Neural cell (in vitro differentiated cells): Measurements from ENCODE around the gene CHTF18. TPM values are rescaled to one million over a fixed set of nuclear protein-coding genes. Genes with fewer than 3 reads are reported as not detected.

ENCODE experiments used
- H2AFZ ChIP-seq: fragments of 200-600, 300-800 bp; sonication (generic), shearing (Covaris generic); 2 replicates; pipeline ENCODE4 v1.6.0; 2014; ENCODE audit warnings: low read depth, mild to moderate bottlenecking, antibody characterized with exemption, low read length, moderate library complexity
- H3F3A ChIP-seq: fragments of 200-600 bp; shearing (Covaris generic); 2 replicates; pipeline ENCODE4 v1.6.1; 2016; ENCODE audit warnings: mild to moderate bottlenecking, moderate library complexity, mixed read lengths, antibody characterized with exemption, low read length; ENCODE audit not compliant: insufficient read depth, poor library complexity, severe bottlenecking
- H3K27ac ChIP-seq: fragments of 200-600, 300-800 bp; sonication (generic), shearing (Covaris generic); 2 replicates; pipeline ENCODE4 v1.5.1; 2014; ENCODE audit warnings: mild to moderate bottlenecking, low read length, moderate library complexity
- H3K27me3 ChIP-seq: fragments of 300-800, 200-600 bp; sonication (generic), shearing (Covaris generic); 2 replicates; pipeline ENCODE4 v1.6.0; 2014; ENCODE audit warnings: mild to moderate bottlenecking, low read depth, low read length, moderate library complexity; ENCODE audit not compliant: insufficient read depth
- H3K36me3 ChIP-seq: fragments of 300-800, 200-600 bp; sonication (generic), shearing (Covaris generic); 2 replicates; pipeline ENCODE4 v1.5.1; 2014; ENCODE audit warnings: mild to moderate bottlenecking, antibody characterized with exemption, low read length, moderate library complexity; ENCODE audit not compliant: insufficient read depth
- H3K4me2 ChIP-seq: fragments of 300-800, 200-600 bp; sonication (generic), shearing (Covaris generic); 2 replicates; pipeline ENCODE4 v1.6.0; 2014; ENCODE audit warnings: mild to moderate bottlenecking, low read length
- H3K4me3 ChIP-seq: fragments of 300-800, 200-600 bp; sonication (generic), shearing (Covaris generic); 2 replicates; pipeline ENCODE4 v1.5.1; 2014; ENCODE audit warnings: mild to moderate bottlenecking, low read length, moderate library complexity
- H3K79me2 ChIP-seq: fragments of 200-600 bp; shearing (Covaris generic); replicated peaks from 2 replicates; pipeline ENCODE4 v1.6.0; 2014; ENCODE audit warnings: mild to moderate bottlenecking, low read length, moderate library complexity; ENCODE audit not compliant: insufficient read depth
- H3K9ac ChIP-seq: fragments of 300-800, 200-600 bp; sonication (generic), shearing (Covaris generic); 2 replicates; pipeline ENCODE4 v1.6.1; 2016; ENCODE audit warnings: mild to moderate bottlenecking, low read length, mixed read lengths
- H3K9me2 ChIP-seq: fragments of 200-600 bp; shearing (Covaris generic); 2 replicates; pipeline ENCODE4 v1.6.1; 2016; ENCODE audit warnings: mild to moderate bottlenecking, low read length, mixed read lengths; ENCODE audit not compliant: insufficient read depth
- H3K9me3 ChIP-seq: fragments of 200-600, 300-800 bp; sonication (generic), shearing (Covaris generic); 2 replicates; pipeline ENCODE4 v1.6.1; 2016; ENCODE audit warnings: mild to moderate bottlenecking, mixed run types, low read length, moderate library complexity, mixed read lengths
- H4K20me1 ChIP-seq: fragments of 200-600 bp; shearing (Covaris generic); 2 replicates; pipeline ENCODE4 v1.6.1; 2016; ENCODE audit warnings: mild to moderate bottlenecking, mixed run types; ENCODE audit not compliant: insufficient read depth
- CTCF ChIP-seq: fragments of 450-650 bp; IDR thresholded peaks from 2 replicates; pipeline ENCODE4 v1.5.1; 2014; ENCODE audit warnings: antibody characterized with exemption, mild to moderate bottlenecking, moderate library complexity; ENCODE audit not compliant: poor library complexity, severe bottlenecking
- EP300 ChIP-seq: fragments of 450-650 bp; conservative IDR thresholded peaks from 2 replicates; pipeline ENCODE4 v1.6.1; 2014; ENCODE audit warnings: antibody characterized with exemption, mild to moderate bottlenecking, moderate library complexity; ENCODE audit not compliant: poor library complexity, severe bottlenecking
- EZH2 ChIP-seq: fragments of 200-600, 300-800 bp; shearing (Covaris generic), sonication (generic); IDR thresholded peaks from 2 replicates; pipeline ENCODE4 v1.6.1; 2014; ENCODE audit warnings: antibody characterized with exemption, low read length, borderline replicate concordance, mild to moderate bottlenecking; ENCODE audit not compliant: insufficient read depth, poor library complexity, severe bottlenecking
- MXI1 ChIP-seq: fragments of 450-650 bp; conservative IDR thresholded peaks from 2 replicates; pipeline ENCODE4 v1.6.1; 2014; ENCODE audit warnings: antibody characterized with exemption, mild to moderate bottlenecking; ENCODE audit not compliant: poor library complexity, severe bottlenecking
- POLR2AphosphoS5 ChIP-seq: IDR thresholded peaks from 2 replicates; pipeline ENCODE4 v1.6.1; 2012
- RAD21 ChIP-seq: fragments of 450-650 bp; conservative IDR thresholded peaks from 2 replicates; pipeline ENCODE4 v1.6.1; 2014; ENCODE audit warnings: antibody characterized with exemption, mild to moderate bottlenecking, moderate library complexity
- REST ChIP-seq: IDR thresholded peaks from 2 replicates; pipeline ENCODE4 v1.6.1; 2012; ENCODE audit warnings: borderline replicate concordance
- SMC3 ChIP-seq: fragments of 450-650 bp; conservative IDR thresholded peaks from 2 replicates; pipeline ENCODE4 v1.6.1; 2014; ENCODE audit warnings: antibody characterized with exemption, mild to moderate bottlenecking, moderate library complexity; ENCODE audit not compliant: poor library complexity
- TAF1 ChIP-seq: IDR thresholded peaks from 2 replicates; pipeline ENCODE4 v1.6.1; 2012; ENCODE audit warnings: low read depth
- polyA plus RNA-seq: library from polyadenylated mRNA; depleted of rRNA; stranded (reverse); fragments of >200 nt; gene quantifications from 2 replicates; pipeline ENCODE4 v1.2.3, GENCODE V29; 2014

Gene CHTF18
- polyA plus RNA-seq, 1 donor from 2014 or later = 31.2 TPM

- no peak overlapping the region for H3K27ac ChIP-seq
- no peaks in the 10 kb centered on the region for H3K27me3 ChIP-seq
- H3K79me2 ChIP-seq = no peaks in the 10 kb centered on the region
- H3K4me2 ChIP-seq = no peak overlapping the region
- H3K9ac ChIP-seq = no peak overlapping the region
- no peaks in the 10 kb centered on the region for H4K20me1 ChIP-seq
- no peaks in the 10 kb centered on the region for H3F3A ChIP-seq
- no peaks in the 10 kb centered on the region for H3K36me3 ChIP-seq
- H3K9me3 ChIP-seq = no peaks in the 10 kb centered on the region
- no peak overlapping the region for H2AFZ ChIP-seq
- TF ChIP-seq MXI1 (no peak), EZH2 (no peak), SMC3 (no peak), CTCF (no peak), REST (no peak), EP300 (no peak), RAD21 (no peak), POLR2AphosphoS5 (no peak), TAF1 (no peak)
- no peaks in the 10 kb centered on the region for H3K9me2 ChIP-seq
- H3K4me3 ChIP-seq = no peak overlapping the region
Measured at GRCh38 chr16:842061-842476, 53.6 kb downstream of the CHTF18 start.

- H2AFZ ChIP-seq = no peak overlapping the region
- no peaks in the 10 kb centered on the region for H3K27me3 ChIP-seq
- no peak overlapping the region for H3K27ac ChIP-seq
- no peaks in the 10 kb centered on the region for H4K20me1 ChIP-seq
- no peaks in the 10 kb centered on the region for H3F3A ChIP-seq
- H3K36me3 ChIP-seq = no peaks in the 10 kb centered on the region
- no peaks in the 10 kb centered on the region for H3K79me2 ChIP-seq
- TF ChIP-seq POLR2AphosphoS5 = no peak
- TF ChIP-seq MXI1 = no peak
- TF ChIP-seq SMC3 = no peak
- TF ChIP-seq RAD21 = no peak
- no peak for TF ChIP-seq TAF1
- TF ChIP-seq CTCF = no peak
- no peak for TF ChIP-seq REST
- no peak for TF ChIP-seq EZH2
- TF ChIP-seq EP300 = no peak
- H3K9ac ChIP-seq = no peak overlapping the region
- H3K9me2 ChIP-seq = no peaks in the 10 kb centered on the region
- H3K9me3 ChIP-seq = peaks cover 4% of the 10 kb centered on the region
- no peak overlapping the region for H3K4me2 ChIP-seq
- no peak overlapping the region for H3K4me3 ChIP-seq
Measured at GRCh38 chr16:842711-843560, 54.5 kb downstream of the CHTF18 start.
